ENCODE data around the gene ZNF224.
"Not testable (repeated sequence)": the region's sequence is repeated elsewhere in the genome, so short reads cannot be mapped to it uniquely, and the experiment has no call there.

The ZNF224 gene

GRCh38 chr19:44107751-44108150, 13.6 kb downstream of the ZNF224 start:
- DNase-seq (ENCODE audit: low read depth), result no peak
- no peak overlapping the region for H3K4me3 ChIP-seq (ENCODE audit: low read depth, low read length)
- no peak for TF ChIP-seq CTCF (IDR thresholded peaks at IDR 0.05; ENCODE audit: low read depth, low read length, missing control alignments)

GRCh38 chr19:44109458-44109857, 15.3 kb downstream of the ZNF224 start:
- DNase-seq (ENCODE audit: low read depth), result no peak
- TF ChIP-seq CTCF (IDR thresholded peaks at IDR 0.05; ENCODE audit: low read depth, low read length, missing control alignments), result no peak
- no peak overlapping the region for H3K4me3 ChIP-seq (ENCODE audit: low read depth, low read length)

GRCh38 chr19:44111910-44112463, 17.8 kb downstream of the ZNF224 start:
- DNase-seq (ENCODE audit: low read depth), result no peak
- no peak overlapping the region for H3K4me3 ChIP-seq (ENCODE audit: low read depth, low read length)
- no peak for TF ChIP-seq CTCF (IDR thresholded peaks at IDR 0.05; ENCODE audit: low read depth, low read length, missing control alignments)

GRCh38 chr19:44112802-44113137, 18.6 kb downstream of the ZNF224 start:
- peak overlapping the region; percentile 92 for H3K4me3 ChIP-seq (ENCODE audit: low read depth, low read length)
- no peak for DNase-seq (ENCODE audit: low read depth)
- TF ChIP-seq CTCF (IDR thresholded peaks at IDR 0.05; ENCODE audit: low read depth, low read length, missing control alignments), result no peak

GRCh38 chr19:44113138-44113783, 19.1 kb downstream of the ZNF224 start, which contains the start of gene ZNF225:
Gene ZNF225 (plus strand): TSS chr19:44113399. CDS start chr19:44115828, 2,429 bp downstream.
- peak; percentile 94 for DNase-seq (ENCODE audit: low read depth)
- H3K4me3 ChIP-seq (ENCODE audit: low read depth, low read length), result peak within 1 kb of the TSS; percentile 92
- TF ChIP-seq CTCF (IDR thresholded peaks at IDR 0.05; ENCODE audit: low read depth, low read length, missing control alignments), result no peak

- DNase-seq (ENCODE audit: low read depth), result no peak
- peak overlapping the region; percentile 92 for H3K4me3 ChIP-seq (ENCODE audit: low read depth, low read length)
- TF ChIP-seq CTCF (IDR thresholded peaks at IDR 0.05; ENCODE audit: low read depth, low read length, missing control alignments), result no peak
These were observed 19.7 kb downstream of the ZNF224 start for GRCh38 chr19:44113784-44114390.

GRCh38 chr19:44121162-44121561, 27.0 kb downstream of the ZNF224 start:
- not testable (repeated sequence) for DNase-seq (ENCODE audit: low read depth); H3K4me3 ChIP-seq (ENCODE audit: low read depth, low read length)

All from GM12864 (cell line).